Measurements from ENCODE around the gene RANBP3. TPM values are rescaled to one million over a fixed set of nuclear protein-coding genes. Genes with fewer than 3 reads are reported as not detected.

RANBP3 gene
- total and polyA plus RNA-seq, 2 experiments from 2014 or later: 40.2 to 98.3 TPM

- TF ChIP-seq ZNF462 (CRISPR knock-in tag; IDR thresholded peaks at IDR 0.05): no peak
- no peak for TF ChIP-seq EZH2phosphoT487 (IDR thresholded peaks at IDR 0.05; ENCODE audit: unreplicated experiment)
- no peak for TF ChIP-seq ETS1 (IDR thresholded peaks at IDR 0.05)
- TF ChIP-seq EZH2 (IDR thresholded peaks at IDR 0.05; ENCODE audit: low read depth, unreplicated experiment): no peak
- no peak for TF ChIP-seq CTCF (conservative IDR thresholded peaks at IDR 0.05; ENCODE audit: low read depth in 2 of 2)
Measured at GRCh38 chr19:5953680-5954213, 24.2 kb downstream of the RANBP3 start (continued).
